ENCODE measurements around the gene DNAJC27.

GRCh38 chr2:24955232-24955631 is 16.5 kb downstream of the DNAJC27 start:
- no peak for TF ChIP-seq CTCF (IDR thresholded peaks at IDR 0.05; ENCODE audit: poor library complexity)
- no peak for TF ChIP-seq EZH2 (IDR thresholded peaks at IDR 0.05; ENCODE audit: borderline replicate concordance)
